Esophagus squamous epithelium (tissue), 5 donors: Measurements from ENCODE around the gene PARD3B. TPM values are rescaled to one million over a fixed set of nuclear protein-coding genes. Genes with fewer than 3 reads are reported as not detected.

ENCODE experiments used
- DNase-seq: peaks from one replicate; lab custom pipeline; 2025; lab: John Stamatoyannopoulos, UW
- H3K27ac ChIP-seq, 4 donors: fragments of 200-600 bp; sonication (generic); one replicate each; pipeline ENCODE4 v1.5.1; 2016 to 2019; ENCODE audit warnings: mild to moderate bottlenecking in 1 of 4
- H3K27me3 ChIP-seq, 4 donors: fragments of 200-600 bp; sonication (generic); 1 replicate in 3 of 4; 2 replicates in 1 of 4; pipeline versions ENCODE4 v1.5.1 to v1.6.0; 2017 to 2021; ENCODE audit warnings: antibody characterized with exemption in 1 of 4
- H3K36me3 ChIP-seq, 3 donors: fragments of 200-600 bp; sonication (generic); one replicate each; pipeline ENCODE4 v1.5.1; 2016 to 2019
- H3K4me1 ChIP-seq, 3 donors: fragments of 200-600 bp; sonication (generic); one replicate each; pipeline ENCODE4 v1.5.1; 2017 to 2019
- H3K4me3 ChIP-seq, 4 donors: fragments of 200-600 bp; sonication (generic); 1 replicate in 3 of 4; 2 replicates in 1 of 4; pipeline ENCODE4 v1.5.1; 2016 to 2019; ENCODE audit warnings: mild to moderate bottlenecking in 2 of 4, moderate library complexity in 1 of 4
- H3K9me3 ChIP-seq, 3 donors: fragments of 200-600 bp; sonication (generic); one replicate each; pipeline ENCODE4 v1.5.1; 2016 to 2019
- CTCF ChIP-seq, 6 experiments: fragments of 450-650 bp in 4 of 6; fragments of 200-600 bp in 2 of 6; sonication (generic) in 2 of 6; IDR thresholded peaks; one replicate each; pipeline ENCODE4 v1.5.1; 2016 to 2019; ENCODE audit warnings: antibody characterized with exemption in 6 of 6, mild to moderate bottlenecking in 4 of 6, moderate library complexity in 4 of 6
- POLR2A ChIP-seq, 4 donors: fragments of 450-650 bp; IDR thresholded peaks; one replicate each; pipeline ENCODE4 v1.6.1; 2017; ENCODE audit warnings: antibody characterized with exemption in 4 of 4, mild to moderate bottlenecking in 4 of 4, moderate library complexity in 3 of 4
- WGBS, 2 donors: methylation state at CpG; one replicate each; pipeline ENCODE4 v1.1.5; 2018; 5-methylcytosine and 5-hydroxymethylcytosine counted together
- intact Hi-C: fragments of 100-400 bp; cut with DNase I; formaldehyde crosslinking; loops from one replicate; pipeline ENCODE4 v1.15.0; 2022
- total RNA-seq, 4 donors: library from RNA; depleted of rRNA; stranded (reverse); fragments of >200 nt; gene quantifications; one replicate each; pipeline ENCODE4 v1.1.0, GENCODE V29; 2016
- donor health status: DM: yes; HTN: yes; CAD: no.

PARD3B gene
- total RNA-seq, 4 donors from 2014 or later: 2.4 to 15.8 (median 4.3) TPM

GRCh38 chr2:204827701-204828590 lies 282.7 kb downstream of the PARD3B start:
- no peaks in the 10 kb centered on the region for H3K4me1 ChIP-seq
- H3K4me3 ChIP-seq: no peak overlapping the region
- no peak for DNase-seq
- intact Hi-C loops: no loop called here
- WGBS, 2 donors: 83 to 93% methylated on average over 9 of the region's 9 CpGs
- H3K36me3 ChIP-seq: no peaks in the 10 kb centered on the region
- no peaks in the 10 kb centered on the region for H3K27me3 ChIP-seq
- TF ChIP-seq CTCF (IDR thresholded peaks at IDR 0.05) (no peak), POLR2A (IDR thresholded peaks at IDR 0.05) (no peak)
- no peaks in the 10 kb centered on the region for H3K9me3 ChIP-seq
- H3K27ac ChIP-seq: no peak overlapping the region

- intact Hi-C loops: no loop called here
- DNase-seq: no peak
- Histone ChIP-seq H3K9me3 (no peaks in the 10 kb centered on the region), H3K4me1 (no peaks in the 10 kb centered on the region), H3K27ac (no peak overlapping the region), H3K36me3 (no peaks in the 10 kb centered on the region), H3K27me3 (no peaks in the 10 kb centered on the region), H3K4me3 (no peak overlapping the region)
- no peak for TF ChIP-seq POLR2A (IDR thresholded peaks at IDR 0.05)
- no peak for TF ChIP-seq CTCF (IDR thresholded peaks at IDR 0.05)
- 88 to 99% methylated on average over 3 of the region's 3 CpGs for WGBS, 2 donors
Measured at GRCh38 chr2:204834716-204835384, 289.6 kb downstream of the PARD3B start.

- WGBS, 2 donors: 90 to 96% methylated on average over 3 of the region's 3 CpGs
- Histone ChIP-seq H3K36me3 (no peaks in the 10 kb centered on the region), H3K27ac (no peak overlapping the region), H3K4me1 (no peaks in the 10 kb centered on the region), H3K4me3 (no peak overlapping the region), H3K9me3 (no peaks in the 10 kb centered on the region), H3K27me3 (no peaks in the 10 kb centered on the region)
- TF ChIP-seq CTCF (IDR thresholded peaks at IDR 0.05) (no peak), POLR2A (IDR thresholded peaks at IDR 0.05) (no peak)
- intact Hi-C loops: no loop called here
- DNase-seq: no peak
Measured at GRCh38 chr2:204835786-204836185, 290.5 kb downstream of the PARD3B start.

- DNase-seq: no peak
- WGBS, 2 donors: 85 to 89% methylated on average over 5 of the region's 5 CpGs
- Histone ChIP-seq H3K9me3 (no peaks in the 10 kb centered on the region), H3K27ac (no peak overlapping the region), H3K36me3 (no peaks in the 10 kb centered on the region), H3K4me3 (no peak overlapping the region), H3K27me3 (no peaks in the 10 kb centered on the region), H3K4me1 (peaks cover 9 to 22% (median 11%) of the 10 kb centered on the region in 3 donors)
- intact Hi-C loops: no loop called here
- TF ChIP-seq CTCF (IDR thresholded peaks at IDR 0.05): no peak
- no peak for TF ChIP-seq POLR2A (IDR thresholded peaks at IDR 0.05)
Measured at GRCh38 chr2:204840504-204840903, 295.2 kb downstream of the PARD3B start.

DNA sequence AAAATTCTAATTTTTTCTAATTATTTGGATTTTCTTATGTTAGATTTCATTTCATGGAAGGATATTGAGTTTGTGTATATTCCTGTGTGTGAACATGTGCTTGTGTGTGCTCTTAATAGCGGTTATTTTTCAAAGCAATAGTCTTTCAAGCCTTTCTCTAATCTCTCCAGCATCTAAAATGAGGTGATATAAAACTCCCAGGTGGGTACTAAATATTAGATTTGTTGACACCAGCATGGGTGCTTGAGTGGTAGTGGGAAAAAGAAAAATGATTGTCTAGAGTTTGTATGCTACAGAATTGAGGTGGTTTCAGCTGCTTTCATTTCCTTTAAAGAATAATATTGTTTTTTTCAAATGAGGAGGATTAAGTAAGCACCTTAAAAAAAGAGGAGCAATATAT lies 296.8 kb downstream of the PARD3B start:
- TF ChIP-seq CTCF (IDR thresholded peaks at IDR 0.05) (no peak), POLR2A (IDR thresholded peaks at IDR 0.05) (no peak)
- Histone ChIP-seq H3K9me3 (no peaks in the 10 kb centered on the region), H3K27me3 (no peaks in the 10 kb centered on the region), H3K36me3 (no peaks in the 10 kb centered on the region), H3K4me1 (peaks cover 9 to 27% (median 11%) of the 10 kb centered on the region in 3 donors), H3K4me3 (no peak overlapping the region), H3K27ac (peak overlapping the region in 2 of 4 donors; percentile 64 to 76)
- intact Hi-C loops: no loop called here
- no peak for DNase-seq
- 86 to 92% methylated on average over 1 of the region's 1 CpG for WGBS, 2 donors
